HepG2 (cell line): Measurements from ENCODE around the gene TMC4. TPM values are rescaled to one million over a fixed set of nuclear protein-coding genes. Genes with fewer than 3 reads are reported as not detected.

ENCODE experiments used
- ATAC-seq: fragments of 200-7000 bp; cut with Tn5 transposase; 3 replicates; pipeline ENCODE4 v1.9.1; 2020; ENCODE audit warnings: mild to moderate bottlenecking, moderate library complexity
- BruUV-seq: library from RNA; stranded (reverse); fragments of 400-500 nt; replicated peaks from 2 replicates; lab custom pipeline; 2021; lab: Mats Ljungman, UMichigan
- CTCF ChIA-PET: fragments of 300-600 bp; formaldehyde crosslinking; extraction: SDS; loops from one replicate; lab custom pipeline; 2021; ENCODE audit warnings: low total read pairs, inconsistent platforms, low intra/inter-chr PET ratio; lab: Yijun Ruan, JAX
- POLR2A ChIA-PET: fragments of 350-600 bp; sonication (Branson Sonifier 250); formaldehyde crosslinking; loops from one replicate; lab custom pipeline; 2020; ENCODE audit warnings: antibody characterized with exemption, inconsistent platforms; lab: Yijun Ruan, JAX
- DNase-seq: peaks from one replicate; pipeline ENCODE4 v3.0.0-alpha.2; 2015; ENCODE audit warnings: low spot score
- FAIRE-seq: peaks from 3 replicates; lab custom pipeline; 2011; peaks lifted over from hg19 to GRCh38; lab: Jason Lieb, UNC
- H2AFZ ChIP-seq: one replicate; pipeline ENCODE4 v1.6.1; 2011; ENCODE audit warnings: low read length, inconsistent platforms
- H3K27ac ChIP-seq: fragments of 300-600 bp; 3 replicates; pipeline ENCODE4 v1.8.0; 2011; ENCODE audit warnings: mixed run types, mild to moderate bottlenecking, mixed read lengths, low read length, inconsistent platforms; ENCODE audit not compliant: insufficient read depth; ENCODE audit errors: extremely low read length
- H3K27me3 ChIP-seq, 2 experiments: fragments of 200-600 bp in 1 of 2; 2 replicates in 1 of 2; 3 replicates in 1 of 2; pipeline versions ENCODE4 v1.6.0 to v1.8.0; 2011; ENCODE audit warnings: low read length in 2 of 2, mild to moderate bottlenecking in 2 of 2, moderate library complexity in 2 of 2, inconsistent platforms in 1 of 2; ENCODE audit not compliant: insufficient read depth in 2 of 2, control insufficient read depth in 1 of 2
- H3K36me3 ChIP-seq, 2 experiments: fragments of 200-600 bp in 1 of 2; replicated peaks in 1 of 2; 2 replicates in 1 of 2; 3 replicates in 1 of 2; pipeline versions ENCODE4 v1.5.1 to v1.8.0; 2011; ENCODE audit warnings: low read length in 2 of 2, inconsistent platforms in 1 of 2; ENCODE audit not compliant: insufficient read depth in 2 of 2, control insufficient read depth in 1 of 2
- H3K4me1 ChIP-seq: 2 replicates; pipeline ENCODE4 v1.5.1; 2012; ENCODE audit warnings: low read length, inconsistent platforms; ENCODE audit not compliant: insufficient read depth
- H3K4me2 ChIP-seq: 2 replicates; pipeline ENCODE4 v1.6.0; 2011; ENCODE audit warnings: low read depth, low read length, inconsistent platforms
- H3K4me3 ChIP-seq, 3 experiments: fragments of 200-600 bp in 1 of 3; sonication (generic), shearing (Covaris generic) in 1 of 3; replicated peaks in 1 of 3; 2 replicates each; pipeline ENCODE4 v1.5.1; 2011 to 2016; ENCODE audit warnings: low read length in 3 of 3, inconsistent platforms in 2 of 3, low read depth in 2 of 3, mild to moderate bottlenecking in 2 of 3, control low read depth in 1 of 3, mixed read lengths in 1 of 3; ENCODE audit not compliant: insufficient read depth in 1 of 3
- H3K79me2 ChIP-seq: one replicate; pipeline ENCODE4 v1.6.1; 2011; ENCODE audit warnings: low read length, inconsistent platforms; ENCODE audit not compliant: insufficient read depth
- H3K9ac ChIP-seq: 2 replicates; pipeline ENCODE4 v1.6.0; 2011; ENCODE audit warnings: mild to moderate bottlenecking, low read depth, low read length, inconsistent platforms; ENCODE audit not compliant: insufficient read depth
- H3K9me3 ChIP-seq: 2 replicates; pipeline ENCODE4 v1.5.1; 2012; ENCODE audit warnings: mild to moderate bottlenecking, low read length
- H4K20me1 ChIP-seq: 2 replicates; pipeline ENCODE4 v1.6.0; 2011; ENCODE audit warnings: inconsistent platforms, mild to moderate bottlenecking, low read length, moderate library complexity; ENCODE audit not compliant: insufficient read depth
- DR1 ChIP-seq: sonication (generic); formaldehyde crosslinking; IDR thresholded peaks from 2 replicates; pipeline ENCODE4 v1.8.0; 2021; ENCODE audit warnings: mild to moderate bottlenecking, missing genetic modification reagents, inconsistent platforms
- REPIN1 ChIP-seq: sonication (generic); formaldehyde crosslinking; IDR thresholded peaks from 2 replicates; pipeline ENCODE4 v1.8.0; 2022; ENCODE audit warnings: missing genetic modification reagents, low read depth, mild to moderate bottlenecking, borderline replicate concordance
- SIN3A ChIP-seq: IDR thresholded peaks from 2 replicates; pipeline ENCODE4 v1.6.1; 2011; ENCODE audit warnings: low read depth, mild to moderate bottlenecking, control low read depth, low read length, borderline replicate concordance
- SRSF4 ChIP-seq: fragments of 200-400 bp; formaldehyde crosslinking; IDR thresholded peaks from one replicate; pipeline ENCODE4 v1.6.1; 2018; ENCODE audit warnings: mild to moderate bottlenecking, low read depth, low read length, moderate library complexity; ENCODE audit not compliant: poor library complexity, severe bottlenecking
- ZBTB21 ChIP-seq: sonication (generic); formaldehyde crosslinking; IDR thresholded peaks from 2 replicates; pipeline ENCODE4 v1.4.0; 2020; ENCODE audit warnings: missing genetic modification reagents
- ZNF33A ChIP-seq: sonication (generic); formaldehyde crosslinking; IDR thresholded peaks from 2 replicates; pipeline ENCODE4 v1.5.1; 2020; ENCODE audit warnings: missing genetic modification reagents, mild to moderate bottlenecking, moderate library complexity, borderline replicate concordance
- ZNF510 ChIP-seq: sonication (generic); formaldehyde crosslinking; IDR thresholded peaks from 2 replicates; pipeline ENCODE4 v1.4.0; 2020; ENCODE audit warnings: low read depth, mild to moderate bottlenecking, missing genetic modification reagents
- ZNF557 ChIP-seq: sonication (generic); formaldehyde crosslinking; IDR thresholded peaks from 2 replicates; pipeline ENCODE4 v1.4.0; 2020; ENCODE audit warnings: missing genetic modification reagents
- ZNF816 ChIP-seq: sonication (generic); formaldehyde crosslinking; IDR thresholded peaks from 2 replicates; pipeline ENCODE4 v1.8.0; 2022; ENCODE audit warnings: missing genetic modification reagents, mild to moderate bottlenecking, borderline replicate concordance
- WGBS: methylation state at CpG from one replicate; pipeline ENCODE4 v1.1.6; 2017; ENCODE audit warnings: low lambda C conversion rate; 5-methylcytosine and 5-hydroxymethylcytosine counted together
- in situ Hi-C: cut with HindIII; loops from 2 replicates; pipeline ENCODE4 v1.10.0; 2017; ENCODE audit warnings: low pct_unique_long_range_greater_than_20kb; ENCODE audit not compliant: extremely low pct_ligation_motif_present
- intact Hi-C: fragments of 100-400 bp; cut with micrococcal nuclease; formaldehyde crosslinking; loops from one replicate; pipeline ENCODE4 v1.10.0; 2022; ENCODE audit not compliant: unreplicated experiment
- polyA plus RNA-seq, 8 experiments: library from polyadenylated mRNA; depleted of rRNA in 3 of 8; stranded (reverse) in 7 of 8; unstranded in 1 of 8; fragments of >200 nt; fragmentation: Illumina TruSeq in 4 of 8; extraction: Trizol in 4 of 8; gene quantifications; 2 replicates each; pipeline versions ENCODE4 v1.2.1 to v1.2.3, GENCODE V29; 2011 to 2016; ENCODE audit warnings: low read depth in 4 of 8, missing spikeins in 1 of 8, mixed read lengths in 1 of 8; ENCODE audit not compliant: insufficient read depth in 1 of 8
- total RNA-seq, 5 experiments: library from RNA; depleted of rRNA; stranded (reverse); fragments of >200 nt; fragmentation: Illumina TruSeq; extraction: Trizol; gene quantifications; 2 replicates each; pipeline ENCODE4 v1.2.3, GENCODE V29; 2016; ENCODE audit warnings: low read depth in 1 of 5

The TMC4 gene
- total and polyA plus RNA-seq, 2 of the 13 experiments (the other 11 are each of a cell fraction or from before 2014, with no cell fraction given) = 0.13 to 0.24 TPM

DNA sequence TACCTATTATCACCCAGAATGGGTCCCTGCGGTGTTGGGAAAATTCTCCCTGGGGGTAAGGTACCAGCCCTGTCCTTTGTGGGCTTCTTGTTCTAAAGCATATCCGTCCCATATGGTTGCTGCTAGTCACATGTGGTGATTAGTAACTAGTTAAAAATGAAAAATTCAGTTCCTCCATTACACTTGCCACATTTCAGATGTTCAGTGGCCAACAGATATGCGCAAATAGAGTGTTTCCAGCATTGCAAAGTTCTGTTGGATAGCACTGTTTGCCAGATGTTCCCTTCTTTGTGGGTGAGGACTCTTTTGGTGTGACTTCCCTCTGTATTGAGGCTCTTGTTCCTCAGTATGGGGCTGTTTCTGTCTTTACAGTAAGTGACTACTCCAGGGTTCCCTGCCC lies 31.6 kb downstream of the TMC4 start:
- POLR2A ChIA-PET = no interaction called here
- Histone ChIP-seq H3K4me3 (no peak overlapping the region), H3K36me3 (peaks cover 48 to 68% of the 10 kb centered on the region in 2 experiments), H3K4me1 (peaks cover 29% of the 10 kb centered on the region), H3K27me3 (no peaks in the 10 kb centered on the region; a peak in 1 of 5 replicates), H3K79me2 (peaks cover 39% of the 10 kb centered on the region), H3K9me3 (no peaks in the 10 kb centered on the region), H3K27ac (no peak overlapping the region), H3K4me2 (no peak overlapping the region), H2AFZ (no peak overlapping the region), H3K9ac (no peak overlapping the region), H4K20me1 (peaks cover 11% of the 10 kb centered on the region; the same call in 1 of the 2 replicates)
- FAIRE-seq = no peak
- TF ChIP-seq ZNF33A = no peak
- TF ChIP-seq ZNF557 = no peak
- TF ChIP-seq DR1 (CRISPR knock-in tag) = no peak
- no peak for TF ChIP-seq REPIN1 (CRISPR knock-in tag)
- TF ChIP-seq ZBTB21 = no peak
- TF ChIP-seq ZNF510 = no peak
- no peak for TF ChIP-seq SRSF4
- no peak for TF ChIP-seq ZNF816
- no peak for TF ChIP-seq SIN3A
- intact Hi-C loops = no loop called here
- WGBS = 96% methylated on average over 3 of the region's 3 CpGs
- DNase-seq = no peak
- in situ Hi-C loops = no loop called here
- CTCF ChIA-PET = no interaction called here
- ATAC-seq = no peak
- BruUV-seq = no TSS peak
